HFFc6 (cell line): ENCODE results near the gene ACP7. TPM values are rescaled to one million over a fixed set of nuclear protein-coding genes. Genes with fewer than 3 reads are reported as not detected.

ENCODE experiments used
- DNase-seq: peaks from one replicate; pipeline ENCODE4 v3.0.0-alpha.2; 2018
- H3K27ac Mint-ChIP-seq: 2 replicates; pipeline ENCODE4 v1.8.0; 2020; ENCODE audit warnings: mild to moderate bottlenecking, mixed read lengths
- H3K27me3 Mint-ChIP-seq: 2 replicates; pipeline ENCODE4 v1.8.0; 2021; ENCODE audit warnings: mild to moderate bottlenecking, moderate library complexity, mixed read lengths; ENCODE audit not compliant: insufficient read depth
- H3K36me3 Mint-ChIP-seq: 2 replicates; pipeline ENCODE4 v1.8.0; 2021; ENCODE audit warnings: low read depth, mixed read lengths
- H3K4me1 Mint-ChIP-seq: 2 replicates; pipeline ENCODE4 v1.8.0; 2020; ENCODE audit warnings: low read depth, mixed read lengths
- H3K4me3 Mint-ChIP-seq: 2 replicates; pipeline ENCODE4 v1.8.0; 2020; ENCODE audit warnings: mild to moderate bottlenecking, moderate library complexity, mixed read lengths
- H3K9me3 Mint-ChIP-seq: 2 replicates; pipeline ENCODE4 v1.8.0; 2020; ENCODE audit warnings: mild to moderate bottlenecking, mixed read lengths
- long read RNA-seq: library from polyadenylated mRNA; unstranded; transcript quantifications from one replicate; pipeline ENCODE4 v2.0.0, GENCODE V29; 2019
- total RNA-seq, 6 experiments: library from RNA; stranded (reverse); fragmentation: NEBNext Ultra II Directional; extraction: Animal tissue kit (Norgen Biotek cat#: 25700); gene quantifications; 2 replicates in 1 of 6; 3 replicates in 5 of 6; pipeline ENCODE4 v1.2.3, GENCODE V29; 2021
- TF ChIP-seq, protein P1 (sequence below): fragments of 200-600 bp; sonication (generic); IDR thresholded peaks from 2 replicates; pipeline ENCODE4 v1.5.0; 2021; ENCODE audit warnings: antibody characterized with exemption, mild to moderate bottlenecking

ACP7 gene, protein sequence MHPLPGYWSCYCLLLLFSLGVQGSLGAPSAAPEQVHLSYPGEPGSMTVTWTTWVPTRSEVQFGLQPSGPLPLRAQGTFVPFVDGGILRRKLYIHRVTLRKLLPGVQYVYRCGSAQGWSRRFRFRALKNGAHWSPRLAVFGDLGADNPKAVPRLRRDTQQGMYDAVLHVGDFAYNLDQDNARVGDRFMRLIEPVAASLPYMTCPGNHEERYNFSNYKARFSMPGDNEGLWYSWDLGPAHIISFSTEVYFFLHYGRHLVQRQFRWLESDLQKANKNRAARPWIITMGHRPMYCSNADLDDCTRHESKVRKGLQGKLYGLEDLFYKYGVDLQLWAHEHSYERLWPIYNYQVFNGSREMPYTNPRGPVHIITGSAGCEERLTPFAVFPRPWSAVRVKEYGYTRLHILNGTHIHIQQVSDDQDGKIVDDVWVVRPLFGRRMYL
- not detected for total RNA-seq
- long read RNA-seq: 0 reads

DNA sequence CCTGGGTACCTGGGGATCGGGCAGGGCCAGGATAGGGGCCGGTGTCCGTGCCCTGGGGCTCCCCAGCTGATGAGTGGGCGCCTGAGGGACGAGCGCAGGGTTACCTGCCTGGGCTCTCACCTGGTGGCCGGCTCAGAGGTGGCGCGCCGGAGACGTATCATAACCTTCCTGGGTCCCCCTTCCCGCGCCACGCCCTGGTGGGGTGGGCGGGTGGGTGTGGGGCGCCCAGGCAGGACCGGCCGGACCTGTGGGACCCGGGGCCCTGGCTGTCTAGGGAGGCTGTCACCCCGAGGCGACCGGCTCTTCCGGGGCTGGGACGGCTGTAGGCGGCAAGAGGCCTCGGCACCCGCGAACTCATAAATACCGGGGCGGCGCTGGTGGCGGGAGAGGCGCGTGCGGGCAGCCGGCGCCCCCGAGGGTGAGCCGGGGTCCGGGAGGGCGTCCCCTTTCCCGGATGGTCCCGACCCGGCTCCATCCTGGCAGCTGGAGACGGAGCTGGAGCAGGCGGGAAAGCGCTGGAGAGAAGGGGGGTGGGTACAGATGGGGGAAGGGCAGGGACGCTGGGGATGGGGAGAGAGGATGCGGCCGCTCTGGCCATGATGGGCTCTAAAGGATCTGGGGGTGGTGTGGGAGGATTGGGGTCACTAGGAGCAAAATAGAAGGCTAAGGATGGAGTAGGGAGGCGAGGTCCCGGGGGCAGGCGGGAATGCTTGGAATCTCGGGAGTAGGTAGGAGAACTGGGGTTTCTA lies at the start of gene ACP7:
TSS of gene ACP7 (plus strand) at position 386 of the 749 bp plus-strand sequence. CDS start 902 bp downstream, outside the sequence.
- Mint-ChIP-seq H3K36me3 (no peaks in the 10 kb centered on the region), H3K9me3 (no peaks in the 10 kb centered on the region), H3K4me1 (peaks cover 14% of the 10 kb centered on the region), H3K4me3 (peak within 1 kb of the TSS; percentile 53), H3K27ac (no peak within 1 kb of the TSS), H3K27me3 (peaks cover 54% of the 10 kb centered on the region)
- TF ChIP-seq, protein P1, sequence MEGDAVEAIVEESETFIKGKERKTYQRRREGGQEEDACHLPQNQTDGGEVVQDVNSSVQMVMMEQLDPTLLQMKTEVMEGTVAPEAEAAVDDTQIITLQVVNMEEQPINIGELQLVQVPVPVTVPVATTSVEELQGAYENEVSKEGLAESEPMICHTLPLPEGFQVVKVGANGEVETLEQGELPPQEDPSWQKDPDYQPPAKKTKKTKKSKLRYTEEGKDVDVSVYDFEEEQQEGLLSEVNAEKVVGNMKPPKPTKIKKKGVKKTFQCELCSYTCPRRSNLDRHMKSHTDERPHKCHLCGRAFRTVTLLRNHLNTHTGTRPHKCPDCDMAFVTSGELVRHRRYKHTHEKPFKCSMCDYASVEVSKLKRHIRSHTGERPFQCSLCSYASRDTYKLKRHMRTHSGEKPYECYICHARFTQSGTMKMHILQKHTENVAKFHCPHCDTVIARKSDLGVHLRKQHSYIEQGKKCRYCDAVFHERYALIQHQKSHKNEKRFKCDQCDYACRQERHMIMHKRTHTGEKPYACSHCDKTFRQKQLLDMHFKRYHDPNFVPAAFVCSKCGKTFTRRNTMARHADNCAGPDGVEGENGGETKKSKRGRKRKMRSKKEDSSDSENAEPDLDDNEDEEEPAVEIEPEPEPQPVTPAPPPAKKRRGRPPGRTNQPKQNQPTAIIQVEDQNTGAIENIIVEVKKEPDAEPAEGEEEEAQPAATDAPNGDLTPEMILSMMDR: no peak
- DNase-seq: no peak

DNA sequence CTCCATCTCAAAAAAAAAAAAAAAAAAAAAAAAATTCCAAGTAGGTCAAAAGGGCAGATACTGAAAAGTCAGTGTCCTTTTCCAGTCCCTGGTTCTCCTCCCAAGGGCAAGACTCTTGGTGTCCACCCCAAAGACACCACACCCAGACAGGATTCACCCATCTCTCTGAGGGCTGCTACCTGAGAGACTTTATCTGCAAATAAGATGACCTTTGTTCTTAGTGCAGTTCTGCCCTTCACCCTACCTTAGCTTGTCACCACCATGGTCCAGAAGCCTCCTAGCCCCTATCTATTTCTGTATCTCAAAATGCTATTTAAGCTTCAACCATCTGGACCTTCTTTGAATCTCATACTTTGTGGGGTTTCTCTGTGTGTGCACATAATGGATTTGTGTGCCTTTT lies 47.6 kb upstream of the ACP7 start:
- TF ChIP-seq, protein P1: no peak
- DNase-seq: no peak
- Mint-ChIP-seq H3K36me3 (no peaks in the 10 kb centered on the region), H3K9me3 (peaks cover 4% of the 10 kb centered on the region; the same call in 1 of the 2 replicates), H3K27ac (no peak overlapping the region), H3K27me3 (peaks cover 25% of the 10 kb centered on the region), H3K4me1 (peaks cover 11% of the 10 kb centered on the region), H3K4me3 (no peak overlapping the region)

DNA sequence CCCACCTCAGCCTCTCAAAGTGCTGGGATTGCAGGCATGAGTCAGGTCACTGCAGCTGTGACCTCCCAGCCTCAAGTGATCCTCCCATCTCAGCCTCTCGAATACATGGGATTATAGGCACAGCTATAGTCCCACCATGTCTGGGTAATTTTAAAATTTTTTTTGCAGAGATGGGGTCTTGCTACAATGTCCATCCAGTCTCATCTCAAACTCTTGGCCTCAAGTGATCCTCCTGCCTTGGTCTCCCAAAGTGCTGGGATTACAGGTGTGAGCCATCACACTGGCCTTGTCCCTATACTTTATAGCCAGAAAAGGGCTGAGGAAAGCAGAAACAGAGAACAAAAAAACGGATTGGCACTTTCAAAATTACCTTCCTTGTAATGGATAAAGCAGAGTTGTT lies 47.0 kb upstream of the ACP7 start:
- Mint-ChIP-seq H3K4me3 (no peak overlapping the region), H3K27ac (no peak overlapping the region), H3K9me3 (peaks cover 4% of the 10 kb centered on the region; the same call in 1 of the 2 replicates), H3K27me3 (peaks cover 25% of the 10 kb centered on the region), H3K4me1 (peaks cover 11% of the 10 kb centered on the region), H3K36me3 (no peaks in the 10 kb centered on the region)
- TF ChIP-seq, protein P1: no peak
- no peak for DNase-seq

DNA sequence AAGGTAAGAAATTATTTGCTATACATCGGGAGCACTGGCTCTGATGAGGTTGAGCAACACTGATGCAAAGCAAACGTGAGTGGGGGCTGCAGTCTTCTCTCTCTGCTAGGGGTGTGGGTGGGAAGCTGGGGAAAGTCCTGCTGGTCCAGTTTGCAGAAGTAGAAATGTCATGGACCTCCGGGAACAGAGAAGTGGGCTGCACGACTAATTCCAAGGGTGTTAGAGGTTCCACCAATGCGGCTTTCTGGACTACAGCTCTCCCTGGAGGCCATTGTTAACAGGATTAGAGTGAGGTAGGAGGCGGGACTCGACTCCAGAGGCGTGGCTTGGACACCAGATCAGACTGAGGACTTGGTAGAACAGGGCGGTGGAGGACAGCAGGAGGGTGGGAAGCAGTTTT lies 46.1 kb upstream of the ACP7 start:
- Mint-ChIP-seq H3K36me3 (no peaks in the 10 kb centered on the region), H3K27me3 (peaks cover 26% of the 10 kb centered on the region), H3K4me3 (no peak overlapping the region), H3K27ac (no peak overlapping the region), H3K9me3 (peaks cover 4% of the 10 kb centered on the region; the same call in 1 of the 2 replicates), H3K4me1 (peaks cover 6% of the 10 kb centered on the region)
- peak; percentile 32 for DNase-seq
- TF ChIP-seq, protein P1: no peak

DNA sequence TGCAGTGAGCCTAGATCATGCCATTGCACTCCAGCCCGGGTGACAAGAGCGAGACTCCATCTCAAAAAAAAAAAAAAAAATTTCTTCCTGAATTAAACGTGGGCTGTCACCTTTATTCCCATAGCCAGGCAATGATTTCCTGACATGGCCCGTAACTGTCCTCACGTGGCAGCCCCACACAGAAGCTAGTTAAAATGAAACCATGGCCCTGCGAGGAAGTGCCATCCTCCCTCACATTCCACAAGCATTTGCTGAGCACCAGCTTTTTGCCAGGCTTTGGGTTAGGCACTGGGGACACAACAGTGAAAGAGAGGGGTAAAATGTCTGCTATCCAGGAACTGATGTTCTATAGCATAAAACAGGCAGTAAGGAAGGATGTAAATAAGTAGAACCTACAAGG lies 38.7 kb upstream of the ACP7 start:
- TF ChIP-seq, protein P1: no peak
- Mint-ChIP-seq H3K4me1 (no peaks in the 10 kb centered on the region), H3K27me3 (peaks cover 28% of the 10 kb centered on the region), H3K4me3 (no peak overlapping the region), H3K36me3 (no peaks in the 10 kb centered on the region), H3K9me3 (peaks cover 4% of the 10 kb centered on the region; the same call in 1 of the 2 replicates), H3K27ac (no peak overlapping the region)
- DNase-seq: no peak
